ENCODE measurements around the gene SLC9A3.

- no peak for TF ChIP-seq GATA2 (IDR thresholded peaks at IDR 0.05; ENCODE audit: low read depth, low read length)
- no peak for TF ChIP-seq GATA3 (IDR thresholded peaks at IDR 0.05; ENCODE audit: low read depth, low read length)
Observed at GRCh38 chr5:491856-492155, 32.4 kb downstream of the SLC9A3 start.

Measured in SH-SY5Y (cell line).